ENCODE results near the gene STK33.
A peak's percentile ranks its signal among the peaks of the same experiment; 100 is the strongest.

The STK33 gene

DNA sequence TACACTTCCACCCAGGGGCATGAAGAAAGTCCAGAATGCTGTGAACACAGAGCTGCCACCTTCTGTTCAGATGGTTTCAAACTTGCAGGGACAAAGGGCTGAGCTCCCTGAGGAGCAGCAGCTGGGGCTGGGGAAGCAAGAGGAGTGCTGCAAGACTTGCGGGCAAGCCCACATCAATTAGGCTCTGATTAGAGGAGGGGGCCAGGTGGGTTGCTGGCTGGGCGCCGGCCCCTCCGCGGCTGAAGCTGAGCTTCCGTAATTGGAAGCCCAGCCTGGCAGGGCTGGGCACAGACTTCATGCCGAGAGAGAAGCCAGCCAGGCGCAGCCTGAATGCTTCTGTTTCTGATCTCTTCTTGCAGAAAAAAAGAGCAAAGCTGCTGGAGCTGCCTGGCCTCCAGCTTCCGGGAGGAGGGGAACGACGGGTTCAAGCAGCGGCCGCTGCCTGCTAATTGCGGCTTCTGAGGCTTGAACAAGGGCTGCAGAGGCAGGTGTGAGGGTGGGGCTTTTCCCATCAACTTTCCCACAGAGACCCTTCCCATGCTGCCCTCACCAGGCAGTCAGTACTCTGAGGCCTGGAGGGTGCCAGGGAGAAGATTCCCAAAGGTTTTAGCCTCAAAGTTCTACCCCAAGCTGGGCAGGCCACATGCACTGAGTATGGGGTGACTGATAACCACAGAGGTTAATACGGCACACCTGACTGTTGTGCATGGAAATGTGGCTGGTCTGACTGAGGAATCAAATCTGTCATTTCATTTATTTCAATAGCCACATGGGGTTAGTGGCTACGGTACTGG is 239.2 kb downstream of the STK33 start:
- peak in 3 of 4 experiments; percentile 20 to 47 (median 37) for DNase-seq

DNA sequence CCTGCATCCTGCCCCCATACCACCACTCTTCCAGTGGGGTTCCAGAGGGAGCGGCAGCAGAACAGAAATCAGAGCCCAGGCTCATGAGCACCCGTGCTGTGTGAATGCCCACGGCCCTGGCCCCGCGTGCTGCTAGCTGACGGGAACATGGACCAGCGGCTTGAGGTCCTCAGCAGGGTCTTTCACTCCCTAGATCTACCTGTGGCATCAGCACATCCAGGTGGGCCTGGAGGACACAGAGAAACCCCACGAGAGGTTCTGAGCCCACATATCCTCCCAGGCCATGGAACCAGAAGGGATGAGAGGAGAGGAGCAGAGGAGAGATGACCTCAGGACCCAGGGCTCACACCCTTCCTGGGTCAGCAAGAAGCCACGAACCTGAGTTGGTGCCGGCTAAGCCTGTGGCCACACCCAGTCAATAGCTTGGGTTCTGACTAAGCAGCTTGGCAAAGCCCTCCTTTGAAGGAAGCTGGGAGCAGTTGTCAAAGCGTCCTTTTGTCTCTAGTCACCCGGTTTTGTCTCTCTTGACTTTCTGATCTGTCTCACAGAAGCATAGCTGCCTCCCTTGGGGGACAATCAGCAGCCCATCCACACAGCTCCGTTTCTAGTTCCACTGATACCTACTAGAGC is 241.0 kb downstream of the STK33 start:
- DNase-seq = no peak

GRCh38 chr11:8352103-8352875 is 241.7 kb downstream of the STK33 start:
- DNase-seq = peak in 3 of 4 experiments; percentile 50 to 60 (median 56)

GRCh38 chr11:8351223-8351622 is 242.8 kb downstream of the STK33 start:
- DNase-seq = no peak

DNA sequence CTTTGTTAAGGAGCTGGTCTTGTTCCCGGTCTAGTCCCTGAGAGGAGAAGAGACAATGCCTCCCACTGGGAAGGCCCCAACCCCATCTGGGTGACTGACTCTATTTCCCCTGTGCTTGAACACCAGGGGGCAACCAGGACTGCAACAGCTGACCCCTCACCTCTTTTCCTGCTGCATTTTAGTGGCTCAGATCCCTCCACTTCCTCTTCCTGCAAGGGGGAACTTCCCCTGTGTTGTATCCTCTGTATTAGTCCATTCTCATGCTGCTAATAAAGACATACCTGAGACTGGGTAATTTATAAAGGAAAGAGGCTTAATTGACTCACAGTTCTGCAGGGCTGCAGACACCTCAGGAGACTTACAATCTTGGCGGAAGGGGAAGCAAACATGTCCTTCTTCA is 246.1 kb downstream of the STK33 start:
- DNase-seq = no peak

DNA sequence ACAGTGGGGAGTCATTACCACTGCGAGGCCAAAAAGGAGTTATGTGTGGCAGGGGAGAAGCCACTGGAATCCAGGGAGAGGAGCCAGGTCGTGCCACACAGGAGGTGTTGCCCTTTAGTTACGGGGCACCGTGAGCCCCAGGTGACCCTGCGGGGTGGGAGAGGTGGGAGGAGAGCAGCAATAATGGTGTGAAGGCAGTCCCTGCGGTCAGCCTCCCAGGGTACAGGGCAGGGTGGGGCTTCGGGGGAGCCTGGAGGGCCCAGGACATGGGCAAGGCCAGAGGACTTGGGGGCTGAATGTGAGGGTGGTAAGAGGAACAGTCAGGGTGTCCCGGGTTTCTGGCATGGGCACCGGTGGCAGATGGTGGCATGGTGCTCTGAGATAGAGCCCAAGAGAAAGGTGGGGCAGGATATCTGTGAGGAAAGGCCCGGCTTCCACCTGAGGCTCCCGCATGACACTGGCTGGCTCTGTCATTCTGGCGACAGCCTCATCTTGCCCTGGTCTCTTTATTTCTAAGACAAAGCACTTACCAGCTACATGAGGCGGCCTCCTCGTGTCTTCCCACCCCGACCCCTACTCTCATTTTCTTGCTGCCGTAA is 247.8 kb downstream of the STK33 start:
- no peak for DNase-seq

DNA sequence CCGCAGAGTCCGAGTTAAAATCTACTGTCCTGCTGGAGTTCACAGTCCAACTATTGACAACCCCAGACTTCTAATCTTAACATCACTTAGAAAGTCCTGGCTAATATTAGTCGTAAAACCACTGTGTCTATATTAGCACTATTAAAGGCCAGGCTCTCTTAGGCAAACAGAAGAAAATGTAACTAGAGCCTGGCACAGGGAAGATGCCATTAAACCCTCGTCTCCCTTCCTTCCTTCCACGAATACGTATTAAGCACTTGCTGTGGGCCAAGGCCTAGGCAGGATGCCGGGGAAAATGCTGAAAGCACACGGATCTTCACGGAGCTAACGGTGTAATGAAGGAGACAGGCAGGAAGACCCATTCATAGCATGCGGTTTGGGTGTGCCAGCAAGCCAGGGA is 248.8 kb downstream of the STK33 start:
- no peak for DNase-seq

DNA sequence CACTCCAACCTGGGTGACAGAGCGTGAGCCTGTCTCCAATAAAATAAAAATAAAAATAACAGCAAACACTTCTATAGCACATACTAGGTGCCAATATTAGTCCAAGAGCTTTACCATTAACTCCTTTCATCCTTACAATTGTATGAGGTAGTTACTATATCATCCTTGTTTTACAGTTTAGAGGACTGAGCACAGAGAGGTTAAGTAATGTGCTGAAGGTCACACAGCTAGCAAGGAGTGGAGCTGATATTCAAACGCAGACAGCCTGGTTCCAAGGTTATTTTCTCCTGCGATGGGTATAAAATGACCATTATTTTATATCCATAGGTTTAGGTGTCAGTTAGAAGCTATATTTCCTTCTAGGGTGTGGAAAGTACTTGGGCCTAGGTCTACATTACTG is 249.7 kb downstream of the STK33 start:
- no peak for DNase-seq

DNA sequence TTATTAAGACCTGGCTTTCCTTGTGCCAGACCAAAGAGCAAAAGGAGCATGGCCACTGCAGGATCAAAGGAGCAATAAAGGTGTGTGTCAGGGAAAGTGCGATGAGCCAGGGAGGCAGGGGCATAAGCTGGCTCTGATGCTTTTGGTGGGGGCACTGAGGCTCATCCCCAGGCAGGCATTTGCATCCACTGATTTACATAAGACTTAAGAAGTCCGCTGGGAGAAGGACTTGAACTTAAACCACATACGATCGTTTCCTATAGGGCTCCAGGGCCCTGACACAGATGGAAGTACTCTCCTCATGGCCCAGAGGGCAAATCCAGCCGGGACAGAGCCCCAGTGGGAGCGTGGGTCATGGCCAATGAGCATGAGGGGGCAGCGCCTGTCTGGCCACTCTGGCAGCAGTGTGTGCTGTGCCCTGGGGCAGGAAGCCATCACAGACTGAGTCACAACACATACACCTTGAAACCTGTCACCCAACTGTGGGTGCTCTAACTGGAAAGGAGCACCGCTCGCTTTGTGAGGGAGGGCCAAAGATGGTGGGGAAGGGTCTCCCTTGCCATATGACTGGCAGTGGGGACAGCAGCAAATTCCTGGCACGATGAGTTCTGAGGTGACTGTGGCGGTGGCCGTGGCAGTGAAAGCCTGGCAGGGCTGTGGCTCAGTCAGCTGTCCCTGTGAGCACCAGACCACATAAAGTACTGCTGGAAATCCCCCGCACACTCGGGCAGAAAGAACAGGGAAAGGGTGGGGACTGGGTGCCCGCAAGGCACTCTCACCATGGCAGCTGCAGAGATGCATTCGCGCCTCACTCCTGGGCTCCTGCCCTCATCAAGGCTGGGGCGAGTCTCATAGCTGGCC is 251.0 kb downstream of the STK33 start:
- peak in 1 of 4 experiments; percentile 34 for DNase-seq

GRCh38 chr11:8341996-8342395 is 252.0 kb downstream of the STK33 start:
- DNase-seq = peak; percentile 46 to 65 (median 62)

Data from suppressor macrophage (primary cell).